ENCODE results near the gene KSR2. TPM values are rescaled to one million over a fixed set of nuclear protein-coding genes. Genes with fewer than 3 reads are reported as not detected.

The KSR2 gene
- total RNA-seq, 4 donors from 2014 or later = under 0.01 to 0.08 (median under 0.01) TPM; not detected in 1

GRCh38 chr12:117680312-117680711, 288.5 kb downstream of the KSR2 start:
- Histone ChIP-seq H3K36me3 (no peaks in the 10 kb centered on the region), H3K4me3 (no peak overlapping the region), H3K27me3 (peaks cover 5% of the 10 kb centered on the region), H3K27ac (no peak overlapping the region), H3K4me1 (no peaks in the 10 kb centered on the region), H3K9me3 (peaks cover 0 to 8% (median 0%) of the 10 kb centered on the region in 3 donors)
- ATAC-seq = no peak
- TF ChIP-seq POLR2AphosphoS5 (IDR thresholded peaks at IDR 0.05) (no peak), EP300 (IDR thresholded peaks at IDR 0.05) (no peak), CTCF (IDR thresholded peaks at IDR 0.05) (no peak), POLR2A (IDR thresholded peaks at IDR 0.05) (no peak)
- WGBS, 2 donors (ENCODE audit: low coverage in 1 of 2) = 54 to 61% methylated on average over 3 of the region's 3 CpGs

- Histone ChIP-seq H3K27me3 (peaks cover 5% of the 10 kb centered on the region), H3K27ac (no peak overlapping the region), H3K4me3 (no peak overlapping the region), H3K9me3 (peaks cover 0 to 8% (median 0%) of the 10 kb centered on the region in 3 donors), H3K36me3 (no peaks in the 10 kb centered on the region), H3K4me1 (no peaks in the 10 kb centered on the region)
- no peak for ATAC-seq
- TF ChIP-seq EP300 (IDR thresholded peaks at IDR 0.05) (no peak), POLR2A (IDR thresholded peaks at IDR 0.05) (no peak), POLR2AphosphoS5 (IDR thresholded peaks at IDR 0.05) (no peak), CTCF (IDR thresholded peaks at IDR 0.05) (no peak)
These were observed 289.0 kb downstream of the KSR2 start for GRCh38 chr12:117679776-117680175.

GRCh38 chr12:117674763-117675162, 294.0 kb downstream of the KSR2 start:
- Histone ChIP-seq H3K9me3 (peaks cover 0 to 8% (median 0%) of the 10 kb centered on the region in 3 donors), H3K27me3 (peaks cover 29% of the 10 kb centered on the region), H3K36me3 (no peaks in the 10 kb centered on the region), H3K27ac (no peak overlapping the region), H3K4me3 (no peak overlapping the region), H3K4me1 (no peaks in the 10 kb centered on the region)
- TF ChIP-seq CTCF (IDR thresholded peaks at IDR 0.05) (no peak), POLR2A (IDR thresholded peaks at IDR 0.05) (no peak), EP300 (IDR thresholded peaks at IDR 0.05) (no peak), POLR2AphosphoS5 (IDR thresholded peaks at IDR 0.05) (no peak)
- ATAC-seq = no peak
- 60 to 77% methylated on average over 1 of the region's 1 CpG for WGBS, 2 donors (ENCODE audit: low coverage in 1 of 2)

GRCh38 chr12:117674313-117674712, 294.5 kb downstream of the KSR2 start:
- WGBS, 2 donors (ENCODE audit: low coverage in 1 of 2) = 77 to 87% methylated on average over 2 to 3 of the region's 3 CpGs
- Histone ChIP-seq H3K27ac (no peak overlapping the region), H3K9me3 (peaks cover 0 to 8% (median 0%) of the 10 kb centered on the region in 3 donors), H3K4me1 (no peaks in the 10 kb centered on the region), H3K4me3 (no peak overlapping the region), H3K27me3 (peaks cover 29% of the 10 kb centered on the region), H3K36me3 (no peaks in the 10 kb centered on the region)
- ATAC-seq = no peak
- TF ChIP-seq EP300 (IDR thresholded peaks at IDR 0.05) (no peak), POLR2AphosphoS5 (IDR thresholded peaks at IDR 0.05) (no peak), POLR2A (IDR thresholded peaks at IDR 0.05) (no peak), CTCF (IDR thresholded peaks at IDR 0.05) (no peak)

- WGBS, 2 donors (ENCODE audit: low coverage in 1 of 2) = 31% methylated on average over 8 of the region's 8 CpGs; no CpG with 5 or more reads in 1 of the 2 donors
- Histone ChIP-seq H3K9me3 (no peaks in the 10 kb centered on the region), H3K4me3 (no peak overlapping the region), H3K27me3 (peaks cover 46% of the 10 kb centered on the region), H3K36me3 (no peaks in the 10 kb centered on the region), H3K27ac (no peak overlapping the region), H3K4me1 (no peaks in the 10 kb centered on the region)
- no peak for ATAC-seq
- TF ChIP-seq CTCF (IDR thresholded peaks at IDR 0.05) (peak in 1 of 4 experiments; percentile 17), EP300 (IDR thresholded peaks at IDR 0.05) (no peak)
These were observed 297.1 kb downstream of the KSR2 start for GRCh38 chr12:117671734-117672133.
